Hepatocyte (in vitro differentiated cells): Measurements from ENCODE around the gene PIGU. TPM values are rescaled to one million over a fixed set of nuclear protein-coding genes. Genes with fewer than 3 reads are reported as not detected.
"Not testable (repeated sequence)": the region's sequence is repeated elsewhere in the genome, so short reads cannot be mapped to it uniquely, and the experiment has no call there.

Experiments used
- DNase-seq: peaks from one replicate; pipeline ENCODE4 v3.0.0-alpha.2; 2016; ENCODE audit warnings: low spot score
- H2AFZ ChIP-seq: fragments of 200-600 bp; sonication (generic); 2 replicates; pipeline ENCODE4 v1.6.0; 2016; ENCODE audit warnings: antibody characterized with exemption, mild to moderate bottlenecking
- H3K27ac ChIP-seq: fragments of 200-600 bp; sonication (generic); 2 replicates; pipeline ENCODE4 v1.5.1; 2016; ENCODE audit warnings: mild to moderate bottlenecking
- H3K27me3 ChIP-seq: fragments of 200-600 bp; sonication (generic); 2 replicates; pipeline ENCODE4 v1.6.1; 2016
- H3K36me3 ChIP-seq: fragments of 200-600 bp; sonication (generic); replicated peaks from 2 replicates; pipeline ENCODE4 v1.5.1; 2016; ENCODE audit warnings: low read depth; ENCODE audit not compliant: insufficient read depth
- H3K4me1 ChIP-seq: fragments of 200-600 bp; sonication (generic); 2 replicates; pipeline ENCODE4 v1.5.1; 2016; ENCODE audit warnings: mild to moderate bottlenecking, moderate library complexity; ENCODE audit not compliant: insufficient read depth
- H3K4me2 ChIP-seq: fragments of 200-600 bp; sonication (generic); 2 replicates; pipeline ENCODE4 v1.6.0; 2016
- H3K4me3 ChIP-seq: fragments of 200-600 bp; sonication (generic); 2 replicates; pipeline ENCODE4 v1.5.1; 2016; ENCODE audit warnings: mild to moderate bottlenecking
- H3K79me2 ChIP-seq: fragments of 200-600 bp; sonication (generic); 2 replicates; pipeline ENCODE4 v1.6.0; 2017; ENCODE audit warnings: mild to moderate bottlenecking
- H3K9me2 ChIP-seq: fragments of 200-600 bp; sonication (generic); replicated peaks from 2 replicates; pipeline ENCODE4 v1.6.0; 2017; ENCODE audit warnings: mild to moderate bottlenecking; ENCODE audit not compliant: insufficient read depth
- H3K9me3 ChIP-seq: fragments of 200-600 bp; sonication (generic); 2 replicates; pipeline ENCODE4 v1.5.1; 2016; ENCODE audit warnings: low read depth, mild to moderate bottlenecking
- H4K20me1 ChIP-seq: fragments of 200-600 bp; sonication (generic); 2 replicates; pipeline ENCODE4 v1.6.0; 2016; ENCODE audit warnings: mild to moderate bottlenecking; ENCODE audit not compliant: insufficient read depth, poor library complexity, severe bottlenecking
- CTCF ChIP-seq: fragments of 200-600 bp; sonication (generic); IDR thresholded peaks from 2 replicates; pipeline ENCODE4 v1.5.1; 2016; ENCODE audit warnings: antibody characterized with exemption, mild to moderate bottlenecking; ENCODE audit not compliant: poor library complexity
- EZH2 ChIP-seq: fragments of 200-600 bp; sonication (generic); IDR thresholded peaks from 2 replicates; pipeline ENCODE4 v1.6.1; 2016; ENCODE audit warnings: antibody characterized with exemption, mild to moderate bottlenecking, borderline replicate concordance
- EZH2phosphoT487 ChIP-seq: fragments of 200-600 bp; sonication (generic); IDR thresholded peaks from one replicate; pipeline ENCODE4 v1.6.1; 2018; ENCODE audit warnings: antibody characterized with exemption, mild to moderate bottlenecking, low read depth, moderate library complexity; ENCODE audit not compliant: unreplicated experiment, severe bottlenecking
- WGBS: methylation state at CpG from one replicate; pipeline ENCODE4 v1.1.6; 2016; ENCODE audit warnings: low lambda C conversion rate; ENCODE audit errors: missing lambda C conversion rate; 5-methylcytosine and 5-hydroxymethylcytosine counted together
- polyA plus RNA-seq: library from polyadenylated mRNA; unstranded; fragments of >200 nt; fragmentation: Nextera tagmentation; extraction: Ambion mirVana; gene quantifications from 2 replicates; pipeline ENCODE4 v1.2.1, GENCODE V29; 2016
- total RNA-seq: library from RNA; depleted of rRNA; stranded (reverse); fragments of >200 nt; gene quantifications from 2 replicates; pipeline ENCODE4 v1.2.3, GENCODE V29; 2014

The PIGU gene
- total and polyA plus RNA-seq, 2 experiments from 2014 or later, result 19.3 to 31.5 TPM

GRCh38 chr20:34675561-34675960 is 1.3 kb downstream of the PIGU start:
- peak overlapping the region; percentile 81 for H3K4me2 ChIP-seq

GRCh38 chr20:34673412-34673811 is 3.5 kb downstream of the PIGU start:
- H3K36me3 ChIP-seq, result no peaks in the 10 kb centered on the region
- H3K4me2 ChIP-seq, result no peak overlapping the region
- peaks cover 50% of the 10 kb centered on the region for H3K79me2 ChIP-seq
- H3K27me3 ChIP-seq, result no peaks in the 10 kb centered on the region
- TF ChIP-seq CTCF, result no peak
- TF ChIP-seq EZH2, result no peak
- no peak for TF ChIP-seq EZH2phosphoT487
- no peak overlapping the region for H3K27ac ChIP-seq
- H2AFZ ChIP-seq, result no peak overlapping the region
- no peak for DNase-seq
- WGBS, result 96% methylated on average over 5 of the region's 5 CpGs
- H3K9me2 ChIP-seq, result no peaks in the 10 kb centered on the region
- H3K9me3 ChIP-seq, result no peaks in the 10 kb centered on the region
- no peak overlapping the region for H3K4me3 ChIP-seq
- H3K4me1 ChIP-seq, result peaks cover 8% of the 10 kb centered on the region
- no peaks in the 10 kb centered on the region for H4K20me1 ChIP-seq

More at GRCh38 chr20:34675561-34675960, 1.3 kb downstream of the PIGU start:
- Histone ChIP-seq H3K36me3 (no peaks in the 10 kb centered on the region), H3K27me3 (no peaks in the 10 kb centered on the region), H3K79me2 (peaks cover 42% of the 10 kb centered on the region), H3K27ac (no peak overlapping the region), H2AFZ (no peak overlapping the region), H3K9me3 (no peaks in the 10 kb centered on the region), H4K20me1 (no peaks in the 10 kb centered on the region), H3K4me3 (no peak overlapping the region), H3K4me1 (peaks cover 8% of the 10 kb centered on the region), H3K9me2 (no peaks in the 10 kb centered on the region)
- TF ChIP-seq EZH2 (no peak), CTCF (no peak), EZH2phosphoT487 (no peak)
- DNase-seq, result no peak
- 66% methylated on average over 3 of the region's 3 CpGs for WGBS

- Histone ChIP-seq H3K4me2 (no peak overlapping the region), H4K20me1 (no peaks in the 10 kb centered on the region), H3K9me2 (no peaks in the 10 kb centered on the region), H3K36me3 (no peaks in the 10 kb centered on the region), H2AFZ (no peak overlapping the region), H3K4me1 (no peaks in the 10 kb centered on the region), H3K27me3 (no peaks in the 10 kb centered on the region), H3K9me3 (no peaks in the 10 kb centered on the region), H3K79me2 (peaks cover 51% of the 10 kb centered on the region), H3K4me3 (no peak overlapping the region), H3K27ac (no peak overlapping the region)
- 94% methylated on average over 1 of the region's 1 CpG for whole genome bisulfite sequencing
- TF ChIP-seq EZH2phosphoT487 (no peak), EZH2 (no peak), CTCF (no peak)
- DNase-seq, result no peak
Observed at GRCh38 chr20:34669094-34669493, 7.8 kb downstream of the PIGU start.

- not testable (repeated sequence) for H3K27ac ChIP-seq, H3K9me2 ChIP-seq, H3K36me3 ChIP-seq, H3K4me3 ChIP-seq, H3K4me2 ChIP-seq, H3K27me3 ChIP-seq, H3K9me3 ChIP-seq, H3K4me1 ChIP-seq, H2AFZ ChIP-seq, DNase-seq, H4K20me1 ChIP-seq
- H3K79me2 ChIP-seq, result peaks cover 32% of the 10 kb centered on the region
- 96% methylated on average over 7 of the region's 7 CpGs for WGBS
Observed at GRCh38 chr20:34664751-34665150, 12.1 kb downstream of the PIGU start.
